Body of pancreas (tissue), 4 donors: ENCODE results near the gene OBP2A. TPM values are rescaled to one million over a fixed set of nuclear protein-coding genes. Genes with fewer than 3 reads are reported as not detected.

Experiments
- ATAC-seq: fragments of 150-250 bp; one replicate; pipeline ENCODE4 v1.9.1; 2016
- DNase-seq, 4 donors: peaks; one replicate each; pipeline ENCODE4 v3.0.0-alpha.2; 2019
- H3K27ac ChIP-seq, 4 donors: fragments of 200-600 bp; sonication (generic); 1 replicate in 3 of 4; 2 replicates in 1 of 4; pipeline versions ENCODE4 v1.5.1 to v1.6.1; 2016 to 2019; ENCODE audit warnings: mild to moderate bottlenecking in 1 of 4, mixed read lengths in 1 of 4, moderate library complexity in 1 of 4
- H3K27me3 ChIP-seq, 2 donors: fragments of 200-600 bp; sonication (generic); one replicate each; pipeline ENCODE4 v1.6.0; 2016; ENCODE audit warnings: mild to moderate bottlenecking in 1 of 2
- H3K36me3 ChIP-seq, 2 donors: fragments of 200-600 bp; sonication (generic); replicated peaks in 1 of 2; 2 replicates each; pipeline ENCODE4 v1.5.1; 2016; ENCODE audit warnings: low read depth in 2 of 2; ENCODE audit not compliant: insufficient read depth in 1 of 2
- H3K4me1 ChIP-seq: fragments of 200-600 bp; sonication (generic); one replicate; pipeline ENCODE4 v1.6.0; 2016
- H3K4me3 ChIP-seq, 2 donors: fragments of 200-600 bp; sonication (generic); 1 replicate in 1 of 2; 2 replicates in 1 of 2; pipeline ENCODE4 v1.5.1; 2016 to 2019
- H3K9me3 ChIP-seq, 3 donors: fragments of 200-600 bp; sonication (generic); 1 replicate in 2 of 3; 2 replicates in 1 of 3; pipeline ENCODE4 v1.5.1; 2016
- POLR2A ChIP-seq, 3 donors: fragments of 450-650 bp; IDR thresholded peaks; one replicate each; pipeline ENCODE4 v1.6.1; 2016; ENCODE audit warnings: antibody characterized with exemption in 3 of 3, mild to moderate bottlenecking in 2 of 3
- WGBS, 2 donors: methylation state at CpG; one replicate each; pipeline ENCODE4 v1.1.5; 2017; 5-methylcytosine and 5-hydroxymethylcytosine counted together
- intact Hi-C: fragments of 100-400 bp; cut with DNase I; formaldehyde crosslinking; loops from one replicate; pipeline ENCODE4 v1.15.1; 2023
- total RNA-seq, 2 donors: library from RNA; depleted of rRNA; stranded (reverse); fragments of >200 nt; gene quantifications; one replicate each; pipeline ENCODE4 v1.1.0, GENCODE V29; 2016
- TF ChIP-seq, protein P1 (sequence below), 7 experiments: fragments of 450-650 bp in 4 of 7; fragments of 200-600 bp in 3 of 7; sonication (generic) in 3 of 7; IDR thresholded peaks; one replicate each; pipeline ENCODE4 v1.5.1; 2016 to 2019; ENCODE audit warnings: antibody characterized with exemption in 7 of 7

Gene OBP2A
- total RNA-seq, 2 donors from 2014 or later: not detected

DNA sequence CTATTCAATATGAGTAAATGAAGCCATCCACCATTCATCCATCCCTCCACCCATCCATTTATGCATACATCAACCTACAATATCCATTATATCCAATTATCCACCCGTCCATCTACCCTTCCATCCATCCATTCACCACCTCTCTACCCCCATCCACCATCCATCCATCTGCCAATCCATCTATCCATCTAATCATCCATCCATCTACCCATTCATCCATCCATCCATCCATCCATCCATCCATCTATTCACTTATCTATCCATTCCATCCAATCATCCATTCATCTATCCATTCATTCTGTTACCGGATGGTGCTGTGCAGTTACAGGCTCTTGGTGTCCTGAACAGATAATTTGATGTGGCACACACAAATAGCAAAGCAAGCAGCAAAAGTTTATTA lies 26.3 kb downstream of the OBP2A start:
- ATAC-seq: no peak
- no peaks in the 10 kb centered on the region for H3K4me1 ChIP-seq
- H3K27ac ChIP-seq: no peak overlapping the region
- no peak for TF ChIP-seq POLR2A (IDR thresholded peaks at IDR 0.05)
- TF ChIP-seq, protein P1, sequence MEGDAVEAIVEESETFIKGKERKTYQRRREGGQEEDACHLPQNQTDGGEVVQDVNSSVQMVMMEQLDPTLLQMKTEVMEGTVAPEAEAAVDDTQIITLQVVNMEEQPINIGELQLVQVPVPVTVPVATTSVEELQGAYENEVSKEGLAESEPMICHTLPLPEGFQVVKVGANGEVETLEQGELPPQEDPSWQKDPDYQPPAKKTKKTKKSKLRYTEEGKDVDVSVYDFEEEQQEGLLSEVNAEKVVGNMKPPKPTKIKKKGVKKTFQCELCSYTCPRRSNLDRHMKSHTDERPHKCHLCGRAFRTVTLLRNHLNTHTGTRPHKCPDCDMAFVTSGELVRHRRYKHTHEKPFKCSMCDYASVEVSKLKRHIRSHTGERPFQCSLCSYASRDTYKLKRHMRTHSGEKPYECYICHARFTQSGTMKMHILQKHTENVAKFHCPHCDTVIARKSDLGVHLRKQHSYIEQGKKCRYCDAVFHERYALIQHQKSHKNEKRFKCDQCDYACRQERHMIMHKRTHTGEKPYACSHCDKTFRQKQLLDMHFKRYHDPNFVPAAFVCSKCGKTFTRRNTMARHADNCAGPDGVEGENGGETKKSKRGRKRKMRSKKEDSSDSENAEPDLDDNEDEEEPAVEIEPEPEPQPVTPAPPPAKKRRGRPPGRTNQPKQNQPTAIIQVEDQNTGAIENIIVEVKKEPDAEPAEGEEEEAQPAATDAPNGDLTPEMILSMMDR (IDR thresholded peaks at IDR 0.05): no peak
- WGBS, 2 donors: 62 to 67% methylated on average over 2 of the region's 2 CpGs
- no peaks in the 10 kb centered on the region for H3K27me3 ChIP-seq
- intact Hi-C loops: no loop called here
- H3K4me3 ChIP-seq: no peak overlapping the region
- no peaks in the 10 kb centered on the region for H3K36me3 ChIP-seq
- H3K9me3 ChIP-seq: no peaks in the 10 kb centered on the region
- no peak for DNase-seq

DNA sequence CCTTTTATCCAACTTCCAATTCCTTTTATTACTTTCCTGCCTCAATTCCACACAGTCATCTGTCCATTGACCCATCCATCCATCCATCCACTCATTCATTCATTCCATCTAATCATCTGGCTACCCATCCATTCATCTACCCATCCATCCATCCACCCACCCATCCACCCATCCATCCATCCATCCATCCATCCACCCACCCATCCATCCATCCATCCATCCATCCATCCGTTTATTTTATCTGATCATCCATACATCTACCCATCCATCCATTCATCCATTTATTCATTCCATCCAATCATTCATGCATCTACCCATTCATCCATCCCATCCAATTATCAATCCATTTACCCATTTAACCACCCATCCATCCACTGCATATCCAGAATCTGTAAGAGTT lies 27.2 kb downstream of the OBP2A start:
- Histone ChIP-seq H3K27ac (no peak overlapping the region), H3K36me3 (no peaks in the 10 kb centered on the region), H3K27me3 (no peaks in the 10 kb centered on the region), H3K4me1 (no peaks in the 10 kb centered on the region), H3K9me3 (no peaks in the 10 kb centered on the region), H3K4me3 (no peak overlapping the region)
- intact Hi-C loops: no loop called here
- ATAC-seq (no peak), DNase-seq (no peak)
- 44 to 50% methylated on average over 1 of the region's 1 CpG for WGBS, 2 donors
- TF ChIP-seq, protein P1 (IDR thresholded peaks at IDR 0.05): no peak
- TF ChIP-seq POLR2A (IDR thresholded peaks at IDR 0.05): no peak

DNA sequence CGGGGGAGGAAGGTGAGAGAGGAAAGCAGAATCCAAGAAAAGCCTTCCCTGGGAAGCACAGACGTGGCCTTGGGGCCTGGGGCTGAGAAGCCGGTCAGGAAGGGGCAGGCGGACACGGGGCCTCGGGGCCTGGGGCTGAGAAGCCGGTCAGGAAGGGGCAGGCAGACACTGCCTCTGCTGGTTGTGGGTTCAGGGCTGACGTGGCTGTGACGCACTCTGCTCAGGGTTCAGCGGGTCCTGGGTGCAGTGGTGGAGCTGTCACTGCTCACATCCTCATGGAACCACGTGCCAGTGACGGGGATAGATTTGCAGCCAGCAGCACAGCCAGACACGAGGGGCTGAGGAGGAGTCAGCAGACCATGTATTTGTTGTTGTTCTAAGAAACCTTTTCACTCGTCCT lies 28.4 kb downstream of the OBP2A start:
- TF ChIP-seq, protein P1 (IDR thresholded peaks at IDR 0.05): no peak
- no peak for TF ChIP-seq POLR2A (IDR thresholded peaks at IDR 0.05)
- Histone ChIP-seq H3K36me3 (no peaks in the 10 kb centered on the region), H3K4me1 (no peaks in the 10 kb centered on the region), H3K4me3 (no peak overlapping the region), H3K9me3 (no peaks in the 10 kb centered on the region), H3K27me3 (no peaks in the 10 kb centered on the region), H3K27ac (no peak overlapping the region)
- intact Hi-C loops: no loop called here
- ATAC-seq (no peak), DNase-seq (no peak)
- WGBS, 2 donors: 54 to 67% methylated on average over 14 of the region's 14 CpGs

DNA sequence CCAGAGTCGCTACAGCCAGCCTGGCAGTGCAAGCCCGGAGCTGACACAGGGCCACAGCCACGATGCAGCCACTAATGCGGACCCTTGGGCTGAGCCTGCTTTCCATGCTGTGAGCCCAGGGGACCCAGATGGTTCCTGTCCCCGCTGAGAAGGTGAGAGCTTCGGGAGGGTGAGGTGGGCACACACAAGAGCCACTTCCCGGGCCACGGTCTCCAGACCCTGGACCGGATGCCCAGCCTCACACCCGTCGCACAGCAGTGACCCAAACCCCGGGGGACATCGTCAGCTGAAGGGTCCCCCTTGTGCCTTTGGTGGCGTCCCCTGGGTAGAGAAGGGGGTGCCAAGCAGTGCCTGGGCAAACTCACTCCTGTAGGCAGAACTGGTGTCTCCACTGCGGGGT lies 29.0 kb downstream of the OBP2A start:
- no peaks in the 10 kb centered on the region for H3K9me3 ChIP-seq
- H3K27ac ChIP-seq: no peak overlapping the region
- H3K4me1 ChIP-seq: no peaks in the 10 kb centered on the region
- no peak for DNase-seq
- TF ChIP-seq, protein P1 (IDR thresholded peaks at IDR 0.05): no peak
- no peak for TF ChIP-seq POLR2A (IDR thresholded peaks at IDR 0.05)
- no peak for ATAC-seq
- intact Hi-C loops: no loop called here
- no peaks in the 10 kb centered on the region for H3K36me3 ChIP-seq
- H3K4me3 ChIP-seq: no peak overlapping the region
- WGBS, 2 donors: 75 to 89% methylated on average over 4 to 15 of the region's 15 CpGs
- H3K27me3 ChIP-seq: no peaks in the 10 kb centered on the region

DNA sequence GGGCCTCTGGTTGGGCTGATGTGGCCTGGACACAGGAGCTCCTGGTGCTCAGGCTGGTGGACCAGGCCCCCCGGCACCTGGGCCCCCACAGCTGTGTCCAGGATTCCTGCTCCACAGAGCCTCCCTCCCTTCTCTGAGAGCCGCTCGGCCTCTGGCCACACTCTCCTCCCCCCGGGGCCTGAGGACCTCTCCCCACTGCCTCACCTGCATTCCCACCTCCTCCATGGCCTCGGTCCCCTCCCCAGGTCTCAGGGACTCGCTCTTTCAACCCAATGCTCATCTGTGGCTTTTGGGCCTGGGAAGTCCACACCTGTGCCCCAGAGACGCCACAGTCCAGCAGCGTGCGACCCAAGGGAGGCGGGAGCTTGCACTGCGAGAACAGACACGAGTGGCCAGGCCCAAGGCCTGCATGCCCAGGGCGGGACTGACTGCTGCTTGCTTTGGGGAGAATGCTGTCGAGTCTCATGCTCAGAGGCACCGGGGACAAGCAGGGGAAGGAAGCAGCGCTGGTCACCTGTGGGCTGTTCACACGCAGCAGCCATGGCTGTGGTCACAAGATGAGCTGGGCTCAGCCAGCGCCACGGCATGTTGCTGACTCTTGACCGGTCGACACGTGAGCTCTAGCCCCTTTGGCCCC lies 30.2 kb downstream of the OBP2A start:
- WGBS, 2 donors: 58 to 68% methylated on average over 6 to 21 of the region's 22 CpGs
- Histone ChIP-seq H3K9me3 (no peaks in the 10 kb centered on the region), H3K4me3 (no peak overlapping the region), H3K36me3 (no peaks in the 10 kb centered on the region), H3K27me3 (no peaks in the 10 kb centered on the region), H3K27ac (no peak overlapping the region), H3K4me1 (no peaks in the 10 kb centered on the region)
- intact Hi-C loops: no loop called here
- ATAC-seq (no peak), DNase-seq (no peak)
- TF ChIP-seq POLR2A (IDR thresholded peaks at IDR 0.05): no peak
- TF ChIP-seq, protein P1 (IDR thresholded peaks at IDR 0.05): no peak
